HepG2 (cell line): ENCODE measurements around the gene RAB14. TPM values are rescaled to one million over a fixed set of nuclear protein-coding genes. Genes with fewer than 3 reads are reported as not detected.

Experiments used
- ATAC-seq: fragments of 200-7000 bp; cut with Tn5 transposase; 3 replicates; pipeline ENCODE4 v1.9.1; 2020; ENCODE audit warnings: mild to moderate bottlenecking, moderate library complexity
- BruUV-seq: library from RNA; stranded (reverse); fragments of 400-500 nt; replicated peaks from 2 replicates; lab custom pipeline; 2021; lab: Mats Ljungman, UMichigan
- CTCF ChIA-PET: fragments of 300-600 bp; formaldehyde crosslinking; extraction: SDS; loops from one replicate; lab custom pipeline; 2021; ENCODE audit warnings: low total read pairs, inconsistent platforms, low intra/inter-chr PET ratio; lab: Yijun Ruan, JAX
- POLR2A ChIA-PET: fragments of 350-600 bp; sonication (Branson Sonifier 250); formaldehyde crosslinking; loops from one replicate; lab custom pipeline; 2020; ENCODE audit warnings: antibody characterized with exemption, inconsistent platforms; lab: Yijun Ruan, JAX
- DNase-seq: peaks from one replicate; pipeline ENCODE4 v3.0.0-alpha.2; 2015; ENCODE audit warnings: low spot score
- FAIRE-seq: peaks from 3 replicates; lab custom pipeline; 2011; peaks lifted over from hg19 to GRCh38; lab: Jason Lieb, UNC
- H2AFZ ChIP-seq: one replicate; pipeline ENCODE4 v1.6.1; 2011; ENCODE audit warnings: low read length, inconsistent platforms
- H3K27ac ChIP-seq: fragments of 300-600 bp; 3 replicates; pipeline ENCODE4 v1.8.0; 2011; ENCODE audit warnings: mixed run types, mild to moderate bottlenecking, mixed read lengths, low read length, inconsistent platforms; ENCODE audit not compliant: insufficient read depth; ENCODE audit errors: extremely low read length
- H3K27me3 ChIP-seq, 2 experiments: fragments of 200-600 bp in 1 of 2; 2 replicates in 1 of 2; 3 replicates in 1 of 2; pipeline versions ENCODE4 v1.6.0 to v1.8.0; 2011; ENCODE audit warnings: low read length in 2 of 2, mild to moderate bottlenecking in 2 of 2, moderate library complexity in 2 of 2, inconsistent platforms in 1 of 2; ENCODE audit not compliant: insufficient read depth in 2 of 2, control insufficient read depth in 1 of 2
- H3K36me3 ChIP-seq, 2 experiments: fragments of 200-600 bp in 1 of 2; replicated peaks in 1 of 2; 2 replicates in 1 of 2; 3 replicates in 1 of 2; pipeline versions ENCODE4 v1.5.1 to v1.8.0; 2011; ENCODE audit warnings: low read length in 2 of 2, inconsistent platforms in 1 of 2; ENCODE audit not compliant: insufficient read depth in 2 of 2, control insufficient read depth in 1 of 2
- H3K4me1 ChIP-seq: 2 replicates; pipeline ENCODE4 v1.5.1; 2012; ENCODE audit warnings: low read length, inconsistent platforms; ENCODE audit not compliant: insufficient read depth
- H3K4me2 ChIP-seq: 2 replicates; pipeline ENCODE4 v1.6.0; 2011; ENCODE audit warnings: low read depth, low read length, inconsistent platforms
- H3K4me3 ChIP-seq, 3 experiments: fragments of 200-600 bp in 1 of 3; sonication (generic), shearing (Covaris generic) in 1 of 3; replicated peaks in 1 of 3; 2 replicates each; pipeline ENCODE4 v1.5.1; 2011 to 2016; ENCODE audit warnings: low read length in 3 of 3, inconsistent platforms in 2 of 3, low read depth in 2 of 3, mild to moderate bottlenecking in 2 of 3, control low read depth in 1 of 3, mixed read lengths in 1 of 3; ENCODE audit not compliant: insufficient read depth in 1 of 3
- H3K79me2 ChIP-seq: one replicate; pipeline ENCODE4 v1.6.1; 2011; ENCODE audit warnings: low read length, inconsistent platforms; ENCODE audit not compliant: insufficient read depth
- H3K9ac ChIP-seq: 2 replicates; pipeline ENCODE4 v1.6.0; 2011; ENCODE audit warnings: mild to moderate bottlenecking, low read depth, low read length, inconsistent platforms; ENCODE audit not compliant: insufficient read depth
- H3K9me3 ChIP-seq: 2 replicates; pipeline ENCODE4 v1.5.1; 2012; ENCODE audit warnings: mild to moderate bottlenecking, low read length
- H4K20me1 ChIP-seq: 2 replicates; pipeline ENCODE4 v1.6.0; 2011; ENCODE audit warnings: inconsistent platforms, mild to moderate bottlenecking, low read length, moderate library complexity; ENCODE audit not compliant: insufficient read depth
- BRD4 ChIP-seq: sonication (generic); formaldehyde crosslinking; IDR thresholded peaks from 2 replicates; pipeline ENCODE4 v1.4.0; 2020; ENCODE audit warnings: missing genetic modification reagents
- KLF11 ChIP-seq: IDR thresholded peaks from 2 replicates; pipeline ENCODE4 v1.6.1; 2016; ENCODE audit warnings: missing compliant biosample characterization
- MZF1 ChIP-seq: sonication (generic); formaldehyde crosslinking; IDR thresholded peaks from 2 replicates; pipeline ENCODE4 v1.8.1; 2023; ENCODE audit warnings: mild to moderate bottlenecking, missing genetic modification reagents, borderline replicate concordance
- NR2C2 ChIP-seq: sonication (generic); formaldehyde crosslinking; IDR thresholded peaks from 2 replicates; pipeline ENCODE4 v1.4.0; 2020; ENCODE audit warnings: missing genetic modification reagents, mild to moderate bottlenecking, moderate library complexity, borderline replicate concordance
- RFXAP ChIP-seq: sonication (generic); formaldehyde crosslinking; IDR thresholded peaks from 2 replicates; pipeline ENCODE4 v1.4.0; 2020; ENCODE audit warnings: missing genetic modification reagents, borderline replicate concordance
- RXRB ChIP-seq: IDR thresholded peaks from 2 replicates; pipeline ENCODE4 v1.6.1; 2016; ENCODE audit warnings: borderline replicate concordance, missing genetic modification reagents, missing compliant biosample characterization
- SP1 ChIP-seq, 2 experiments: fragments of 450-650 bp in 1 of 2; sonication (generic) in 1 of 2; formaldehyde crosslinking in 1 of 2; IDR thresholded peaks; 2 replicates each; pipeline versions ENCODE4 v1.4.0 to v1.6.1; 2016 to 2020; ENCODE audit warnings: missing genetic modification reagents in 1 of 2
- SRSF4 ChIP-seq: fragments of 200-400 bp; formaldehyde crosslinking; IDR thresholded peaks from one replicate; pipeline ENCODE4 v1.6.1; 2018; ENCODE audit warnings: mild to moderate bottlenecking, low read depth, low read length, moderate library complexity; ENCODE audit not compliant: poor library complexity, severe bottlenecking
- STAG1 ChIP-seq: sonication (generic); formaldehyde crosslinking; IDR thresholded peaks from 2 replicates; pipeline ENCODE4 v1.4.0; 2020; ENCODE audit warnings: missing genetic modification reagents
- TBX3 ChIP-seq: fragments of 450-650 bp; IDR thresholded peaks from 2 replicates; pipeline ENCODE4 v1.6.1; 2017; ENCODE audit warnings: antibody characterized with exemption, mild to moderate bottlenecking, inconsistent platforms, borderline replicate concordance
- ZNF101 ChIP-seq: sonication (generic); formaldehyde crosslinking; IDR thresholded peaks from 2 replicates; pipeline ENCODE4 v1.4.0; 2020; ENCODE audit warnings: mild to moderate bottlenecking, low read depth, missing genetic modification reagents, borderline replicate concordance
- ZNF326 ChIP-seq: sonication (generic); formaldehyde crosslinking; IDR thresholded peaks from 2 replicates; pipeline ENCODE4 v1.4.0; 2020; ENCODE audit warnings: missing genetic modification reagents, borderline replicate concordance
- ZNF33B ChIP-seq: sonication (generic); formaldehyde crosslinking; IDR thresholded peaks from 2 replicates; pipeline ENCODE4 v1.5.1; 2020; ENCODE audit warnings: mild to moderate bottlenecking, missing genetic modification reagents
- ZNF761 ChIP-seq: sonication (generic); formaldehyde crosslinking; conservative IDR thresholded peaks from 2 replicates; pipeline ENCODE4 v1.4.0; 2020; ENCODE audit warnings: mild to moderate bottlenecking, missing genetic modification reagents
- ZNF790 ChIP-seq: sonication (generic); formaldehyde crosslinking; IDR thresholded peaks from 2 replicates; pipeline ENCODE4 v1.8.0; 2022; ENCODE audit warnings: missing genetic modification reagents, mild to moderate bottlenecking, borderline replicate concordance
- WGBS: methylation state at CpG from one replicate; pipeline ENCODE4 v1.1.6; 2017; ENCODE audit warnings: low lambda C conversion rate; 5-methylcytosine and 5-hydroxymethylcytosine counted together
- in situ Hi-C: cut with HindIII; loops from 2 replicates; pipeline ENCODE4 v1.10.0; 2017; ENCODE audit warnings: low pct_unique_long_range_greater_than_20kb; ENCODE audit not compliant: extremely low pct_ligation_motif_present
- intact Hi-C: fragments of 100-400 bp; cut with micrococcal nuclease; formaldehyde crosslinking; loops from one replicate; pipeline ENCODE4 v1.10.0; 2022; ENCODE audit not compliant: unreplicated experiment
- polyA plus RNA-seq, 8 experiments: library from polyadenylated mRNA; depleted of rRNA in 3 of 8; stranded (reverse) in 7 of 8; unstranded in 1 of 8; fragments of >200 nt; fragmentation: Illumina TruSeq in 4 of 8; extraction: Trizol in 4 of 8; gene quantifications; 2 replicates each; pipeline versions ENCODE4 v1.2.1 to v1.2.3, GENCODE V29; 2011 to 2016; ENCODE audit warnings: low read depth in 4 of 8, missing spikeins in 1 of 8, mixed read lengths in 1 of 8; ENCODE audit not compliant: insufficient read depth in 1 of 8
- total RNA-seq, 5 experiments: library from RNA; depleted of rRNA; stranded (reverse); fragments of >200 nt; fragmentation: Illumina TruSeq; extraction: Trizol; gene quantifications; 2 replicates each; pipeline ENCODE4 v1.2.3, GENCODE V29; 2016; ENCODE audit warnings: low read depth in 1 of 5
- TF ChIP-seq, protein P1 (sequence below): sonication (generic); formaldehyde crosslinking; IDR thresholded peaks from 2 replicates; pipeline ENCODE4 v1.4.0; 2020; ENCODE audit warnings: low read depth, missing genetic modification reagents
- TF ChIP-seq, protein P2 (sequence below): sonication (generic); formaldehyde crosslinking; IDR thresholded peaks from 2 replicates; pipeline ENCODE4 v1.4.0; 2020; ENCODE audit warnings: missing genetic modification reagents; ENCODE audit errors: not compliant biosample characterization
- TF ChIP-seq, protein P3 (sequence below): sonication (generic); formaldehyde crosslinking; IDR thresholded peaks from 2 replicates; pipeline ENCODE4 v1.4.0; 2020; ENCODE audit warnings: missing genetic modification reagents

The RAB14 gene
- total and polyA plus RNA-seq, 2 of the 13 experiments (the other 11 are each of a cell fraction or from before 2014, with no cell fraction given) = 17.4 to 19.3 TPM

DNA sequence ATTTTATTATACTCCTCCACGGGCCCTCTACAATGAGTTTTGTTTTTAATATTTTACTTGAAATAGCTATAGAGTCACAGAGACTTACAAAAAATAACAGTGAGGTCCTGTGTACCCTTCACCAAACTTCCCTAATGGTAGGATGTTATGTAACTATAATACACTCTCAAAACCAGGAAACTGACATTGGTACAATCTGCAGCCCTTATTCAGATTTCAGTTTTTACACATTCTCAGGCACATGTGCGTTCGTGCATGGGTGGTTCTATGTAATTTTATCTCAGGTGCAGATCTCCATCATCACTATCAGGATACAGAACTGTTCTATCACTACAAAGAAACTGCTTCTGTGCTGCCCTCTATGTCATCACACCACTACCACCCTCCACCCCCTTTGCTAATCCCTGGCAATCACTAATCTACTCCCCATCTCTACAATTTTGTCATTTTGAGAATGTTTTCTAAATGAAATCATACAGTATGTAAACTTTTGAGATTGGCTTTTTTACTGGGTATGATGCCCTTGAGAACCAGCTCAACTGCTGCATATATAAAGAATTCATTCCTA, 16.4 kb downstream of the RAB14 start:
- ATAC-seq = no peak
- H3K9me3 ChIP-seq = no peaks in the 10 kb centered on the region
- peak overlapping the region; percentile 37; the same call in 1 of the 2 replicates for H3K4me2 ChIP-seq
- H3K79me2 ChIP-seq = peaks cover 74% of the 10 kb centered on the region
- no peak for FAIRE-seq
- no peaks in the 10 kb centered on the region for H3K27me3 ChIP-seq
- H3K4me1 ChIP-seq = peaks cover 84% of the 10 kb centered on the region
- intact Hi-C loops (loop anchor here (10.0 kb wide), 1 partner anchor 130 kb away; the partner anchor contains the start of gene C5), in situ Hi-C loops (no loop called here)
- no peak for TF ChIP-seq SRSF4
- TF ChIP-seq, protein P1, sequence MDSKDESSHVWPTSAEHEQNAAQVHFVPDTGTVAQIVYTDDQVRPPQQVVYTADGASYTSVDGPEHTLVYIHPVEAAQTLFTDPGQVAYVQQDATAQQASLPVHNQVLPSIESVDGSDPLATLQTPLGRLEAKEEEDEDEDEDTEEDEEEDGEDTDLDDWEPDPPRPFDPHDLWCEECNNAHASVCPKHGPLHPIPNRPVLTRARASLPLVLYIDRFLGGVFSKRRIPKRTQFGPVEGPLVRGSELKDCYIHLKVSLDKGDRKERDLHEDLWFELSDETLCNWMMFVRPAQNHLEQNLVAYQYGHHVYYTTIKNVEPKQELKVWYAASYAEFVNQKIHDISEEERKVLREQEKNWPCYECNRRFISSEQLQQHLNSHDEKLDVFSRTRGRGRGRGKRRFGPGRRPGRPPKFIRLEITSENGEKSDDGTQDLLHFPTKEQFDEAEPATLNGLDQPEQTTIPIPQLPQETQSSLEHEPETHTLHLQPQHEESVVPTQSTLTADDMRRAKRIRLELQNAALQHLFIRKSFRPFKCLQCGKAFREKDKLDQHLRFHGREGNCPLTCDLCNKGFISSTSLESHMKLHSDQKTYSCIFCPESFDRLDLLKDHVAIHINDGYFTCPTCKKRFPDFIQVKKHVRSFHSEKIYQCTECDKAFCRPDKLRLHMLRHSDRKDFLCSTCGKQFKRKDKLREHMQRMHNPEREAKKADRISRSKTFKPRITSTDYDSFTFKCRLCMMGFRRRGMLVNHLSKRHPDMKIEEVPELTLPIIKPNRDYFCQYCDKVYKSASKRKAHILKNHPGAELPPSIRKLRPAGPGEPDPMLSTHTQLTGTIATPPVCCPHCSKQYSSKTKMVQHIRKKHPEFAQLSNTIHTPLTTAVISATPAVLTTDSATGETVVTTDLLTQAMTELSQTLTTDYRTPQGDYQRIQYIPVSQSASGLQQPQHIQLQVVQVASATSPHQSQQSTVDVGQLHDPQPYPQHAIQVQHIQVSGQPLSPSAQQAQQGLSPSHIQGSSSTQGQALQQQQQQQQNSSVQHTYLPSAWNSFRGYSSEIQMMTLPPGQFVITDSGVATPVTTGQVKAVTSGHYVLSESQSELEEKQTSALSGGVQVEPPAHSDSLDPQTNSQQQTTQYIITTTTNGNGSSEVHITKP (CRISPR knock-in tag) = no peak
- TF ChIP-seq MZF1 (CRISPR knock-in tag) = no peak
- no peak for TF ChIP-seq RFXAP
- TF ChIP-seq, protein P2, sequence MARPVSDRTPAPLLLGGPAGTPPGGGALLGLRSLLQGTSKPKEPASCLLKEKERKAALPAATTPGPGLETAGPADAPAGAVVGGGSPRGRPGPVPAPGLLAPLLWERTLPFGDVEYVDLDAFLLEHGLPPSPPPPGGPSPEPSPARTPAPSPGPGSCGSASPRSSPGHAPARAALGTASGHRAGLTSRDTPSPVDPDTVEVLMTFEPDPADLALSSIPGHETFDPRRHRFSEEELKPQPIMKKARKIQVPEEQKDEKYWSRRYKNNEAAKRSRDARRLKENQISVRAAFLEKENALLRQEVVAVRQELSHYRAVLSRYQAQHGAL (CRISPR knock-in tag) = no peak
- no peak for TF ChIP-seq KLF11 (CRISPR knock-in tag)
- no peak for TF ChIP-seq ZNF761
- TF ChIP-seq ZNF101 (CRISPR knock-in tag) = no peak
- no peak for TF ChIP-seq TBX3
- no peak for TF ChIP-seq SP1 (IDR thresholded peaks at IDR 0.05)
- no peak for TF ChIP-seq SP1 (CRISPR knock-in tag; IDR thresholded peaks at IDR 0.05)
- TF ChIP-seq STAG1 (CRISPR knock-in tag) = no peak
- TF ChIP-seq ZNF326 (CRISPR knock-in tag) = no peak
- no peak for TF ChIP-seq BRD4 (CRISPR knock-in tag)
- TF ChIP-seq, protein P3, sequence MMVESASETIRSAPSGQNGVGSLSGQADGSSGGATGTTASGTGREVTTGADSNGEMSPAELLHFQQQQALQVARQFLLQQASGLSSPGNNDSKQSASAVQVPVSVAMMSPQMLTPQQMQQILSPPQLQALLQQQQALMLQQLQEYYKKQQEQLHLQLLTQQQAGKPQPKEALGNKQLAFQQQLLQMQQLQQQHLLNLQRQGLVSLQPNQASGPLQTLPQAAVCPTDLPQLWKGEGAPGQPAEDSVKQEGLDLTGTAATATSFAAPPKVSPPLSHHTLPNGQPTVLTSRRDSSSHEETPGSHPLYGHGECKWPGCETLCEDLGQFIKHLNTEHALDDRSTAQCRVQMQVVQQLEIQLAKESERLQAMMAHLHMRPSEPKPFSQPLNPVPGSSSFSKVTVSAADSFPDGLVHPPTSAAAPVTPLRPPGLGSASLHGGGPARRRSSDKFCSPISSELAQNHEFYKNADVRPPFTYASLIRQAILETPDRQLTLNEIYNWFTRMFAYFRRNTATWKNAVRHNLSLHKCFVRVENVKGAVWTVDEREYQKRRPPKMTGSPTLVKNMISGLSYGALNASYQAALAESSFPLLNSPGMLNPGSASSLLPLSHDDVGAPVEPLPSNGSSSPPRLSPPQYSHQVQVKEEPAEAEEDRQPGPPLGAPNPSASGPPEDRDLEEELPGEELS (CRISPR knock-in tag) = no peak
- TF ChIP-seq RXRB = no peak
- no peak for TF ChIP-seq ZNF33B (CRISPR knock-in tag)
- no peak for TF ChIP-seq ZNF790 (CRISPR knock-in tag)
- TF ChIP-seq NR2C2 (CRISPR knock-in tag) = no peak
- BruUV-seq = no TSS peak
- ChIA-PET CTCF (no interaction called here), POLR2A (interaction anchor here (1.3 kb wide), 1 partner anchor 17 kb away, joined by 5 read pairs; the partner anchor contains the start of gene RAB14)
- peaks cover 5 to 14% of the 10 kb centered on the region in 2 experiments; a peak in 3 of 5 replicates for H3K36me3 ChIP-seq
- peak overlapping the region; percentile 84 for H3K27ac ChIP-seq
- peaks cover 12% of the 10 kb centered on the region; the same call in 1 of the 2 replicates for H4K20me1 ChIP-seq
- WGBS = 100% methylated on average over 3 of the region's 3 CpGs
- no peak overlapping the region for H3K4me3 ChIP-seq
- DNase-seq = no peak
- H2AFZ ChIP-seq = no peak overlapping the region
- no peak overlapping the region for H3K9ac ChIP-seq
